K562 (cell line): ENCODE results near the gene OR13G1. TPM values are rescaled to one million over a fixed set of nuclear protein-coding genes. Genes with fewer than 3 reads are reported as not detected.

Source experiments
- ATAC-seq: fragments of 200-7000 bp; cut with Tn5 transposase; 3 replicates; pipeline ENCODE4 v1.9.1; 2020; ENCODE audit warnings: moderate library complexity
- Bru-seq: library from RNA; stranded (reverse); fragments of 400-500 nt; gene quantifications from one replicate; lab custom pipeline; 2021; lab: Mats Ljungman, UMichigan
- BruChase-seq, 2 experiments: library from RNA; stranded (reverse); fragments of 400-500 nt; gene quantifications; one replicate each; lab custom pipeline; 2021; lab: Mats Ljungman, UMichigan
- BruUV-seq: library from RNA; stranded (reverse); fragments of 400-500 nt; replicated peaks from 2 replicates; lab custom pipeline; 2021; lab: Mats Ljungman, UMichigan
- CTCF ChIA-PET: fragments of 300-600 bp; formaldehyde crosslinking; extraction: SDS; loops from one replicate; lab custom pipeline; 2021; ENCODE audit warnings: low intra/inter-chr PET ratio; lab: Yijun Ruan, JAX
- POLR2A ChIA-PET: fragments of 300-600, 350-650 bp; sonication (Branson Sonifier 250); formaldehyde crosslinking; extraction: SDS; loops from one replicate; lab custom pipeline; 2021; ENCODE audit warnings: antibody characterized with exemption, inconsistent platforms; lab: Yijun Ruan, JAX
- DNase-seq, 4 experiments: peaks; one replicate each; pipeline versions ENCODE4 v3.0.0 to v3.0.0-alpha.2; 2011 to 2018; ENCODE audit warnings: low spot score in 3 of 4, mixed read lengths in 3 of 4; ENCODE audit errors: extremely low read depth in 1 of 4
- FAIRE-seq: peaks from 2 replicates; lab custom pipeline; 2011; peaks lifted over from hg19 to GRCh38; lab: Jason Lieb, UNC
- H2AFZ ChIP-seq: 2 replicates; pipeline ENCODE4 v1.6.0; 2011; ENCODE audit warnings: low read depth, low read length, control low read depth, inconsistent platforms
- H3K27ac ChIP-seq: fragments of 200-600 bp; 3 replicates; pipeline ENCODE4 v1.8.0; 2011; ENCODE audit warnings: low read depth, mild to moderate bottlenecking, control low read depth, inconsistent platforms, low read length, moderate library complexity, mixed read lengths; ENCODE audit errors: extremely low read depth
- H3K27me3 ChIP-seq, 2 experiments: fragments of 300-600 bp in 1 of 2; 2 replicates in 1 of 2; 3 replicates in 1 of 2; pipeline versions ENCODE4 v1.6.0 to v1.8.0; 2011; ENCODE audit warnings: inconsistent platforms in 2 of 2, low read length in 2 of 2, mild to moderate bottlenecking in 1 of 2, mixed read lengths in 1 of 2, moderate library complexity in 1 of 2; ENCODE audit not compliant: control insufficient read depth in 2 of 2, insufficient read depth in 2 of 2
- H3K36me3 ChIP-seq: fragments of 300-600 bp; 3 replicates; pipeline ENCODE4 v1.8.0; 2011; ENCODE audit warnings: mild to moderate bottlenecking, low read length, inconsistent platforms; ENCODE audit not compliant: control insufficient read depth, insufficient read depth
- H3K4me1 ChIP-seq, 2 experiments: fragments of 200-600 bp in 1 of 2; replicated peaks in 1 of 2; 2 replicates in 1 of 2; 3 replicates in 1 of 2; pipeline versions ENCODE4 v1.5.1 to v1.8.0; 2011; ENCODE audit warnings: inconsistent platforms in 2 of 2, low read length in 2 of 2, mild to moderate bottlenecking in 1 of 2, mixed read lengths in 1 of 2, moderate library complexity in 1 of 2; ENCODE audit not compliant: control insufficient read depth in 2 of 2, insufficient read depth in 2 of 2
- H3K4me2 ChIP-seq: 2 replicates; pipeline ENCODE4 v1.6.1; 2011; ENCODE audit warnings: low read length, control low read depth, inconsistent platforms, mixed read lengths; ENCODE audit not compliant: insufficient read depth
- H3K4me3 ChIP-seq: fragments of 200-600 bp; sonication (generic), shearing (Covaris generic); 2 replicates; pipeline ENCODE4 v1.5.1; 2016; ENCODE audit warnings: control low read depth, inconsistent platforms
- H3K79me2 ChIP-seq: fragments of 200-600 bp; 3 replicates; pipeline ENCODE4 v1.8.0; 2011; ENCODE audit warnings: low read length, inconsistent platforms; ENCODE audit not compliant: control insufficient read depth, insufficient read depth
- H3K9ac ChIP-seq, 2 experiments: 2 replicates each; pipeline versions ENCODE4 v1.6.0 to v1.6.1; 2011; ENCODE audit warnings: low read depth in 2 of 2, low read length in 2 of 2, control low read depth in 1 of 2, inconsistent platforms in 1 of 2, mild to moderate bottlenecking in 1 of 2, mixed read lengths in 1 of 2; ENCODE audit not compliant: insufficient read depth in 1 of 2
- H3K9me1 ChIP-seq: one replicate; pipeline ENCODE4 v1.6.0; 2011; ENCODE audit warnings: inconsistent platforms, mild to moderate bottlenecking, low read length, moderate library complexity; ENCODE audit not compliant: control insufficient read depth, insufficient read depth
- H3K9me3 ChIP-seq: replicated peaks from 2 replicates; pipeline ENCODE4 v1.5.1; 2011; ENCODE audit warnings: low read depth, low read length, inconsistent platforms; ENCODE audit not compliant: control insufficient read depth, insufficient read depth
- H4K20me1 ChIP-seq: replicated peaks from 2 replicates; pipeline ENCODE4 v1.6.1; 2011; ENCODE audit warnings: low read length, inconsistent platforms, mixed read lengths; ENCODE audit not compliant: control insufficient read depth, insufficient read depth
- BRF1 ChIP-seq: IDR thresholded peaks from 3 replicates; pipeline ENCODE4 v1.6.1; 2011; ENCODE audit warnings: borderline replicate concordance, mild to moderate bottlenecking; ENCODE audit not compliant: insufficient read length; ENCODE audit errors: extremely low read depth
- FOXA1 ChIP-seq: fragments of 450-650 bp; IDR thresholded peaks from 2 replicates; pipeline ENCODE4 v1.6.1; 2016; ENCODE audit warnings: mild to moderate bottlenecking, borderline replicate concordance
- HDAC1 ChIP-seq, 2 experiments: fragments of 450-650 bp; IDR thresholded peaks; 2 replicates each; pipeline ENCODE4 v1.6.1; 2016 to 2017; ENCODE audit warnings: inconsistent platforms in 1 of 2, mild to moderate bottlenecking in 1 of 2, moderate library complexity in 1 of 2
- HNRNPL ChIP-seq: fragments of 200-400 bp; formaldehyde crosslinking; IDR thresholded peaks from 2 replicates; pipeline ENCODE4 v1.6.1; 2017; ENCODE audit warnings: low read depth, mild to moderate bottlenecking, low read length
- MAFF ChIP-seq: IDR thresholded peaks from 2 replicates; pipeline ENCODE4 v1.6.1; 2012; ENCODE audit warnings: low read length, improper control_type of control experiment
- NR2C2 ChIP-seq, 2 experiments: fragments of 200-800 bp in 1 of 2; sonication (Bioruptor generic) in 1 of 2; sonication (generic) in 1 of 2; formaldehyde crosslinking in 1 of 2; IDR thresholded peaks; 2 replicates each; pipeline versions ENCODE4 v1.6.1 to v1.8.0; 2016 to 2022; ENCODE audit warnings: mild to moderate bottlenecking in 1 of 2, missing compliant biosample characterization in 1 of 2, missing genetic modification characterization in 1 of 2, missing genetic modification reagents in 1 of 2
- NRF1 ChIP-seq, 2 experiments: fragments of 450-650 bp; IDR thresholded peaks in 1 of 2; conservative IDR thresholded peaks in 1 of 2; 2 replicates each; pipeline ENCODE4 v1.6.1; 2014; ENCODE audit warnings: mild to moderate bottlenecking in 2 of 2
- POLR2B ChIP-seq: fragments of 450-650 bp; IDR thresholded peaks from 2 replicates; pipeline ENCODE4 v1.6.1; 2018; ENCODE audit warnings: low read depth; ENCODE audit not compliant: partially characterized antibody
- RCOR1 ChIP-seq, 2 experiments: IDR thresholded peaks; 2 replicates each; pipeline ENCODE4 v1.6.1; 2012; ENCODE audit warnings: low read depth in 2 of 2, low read length in 2 of 2, borderline replicate concordance in 1 of 2, improper control_type of control experiment in 1 of 2
- SIX5 ChIP-seq, 2 experiments: IDR thresholded peaks; 2 replicates each; pipeline ENCODE4 v1.6.1; 2011; ENCODE audit warnings: low read length in 2 of 2, borderline replicate concordance in 1 of 2, low read depth in 1 of 2, mild to moderate bottlenecking in 1 of 2, moderate library complexity in 1 of 2; ENCODE audit not compliant: insufficient read depth in 1 of 2
- SMARCA5 ChIP-seq: fragments of 450-650 bp; IDR thresholded peaks from 2 replicates; pipeline ENCODE4 v1.6.1; 2016
- SREBF1 ChIP-seq: fragments of 150-350 bp; IDR thresholded peaks from 2 replicates; pipeline ENCODE4 v1.6.1; 2014; ENCODE audit warnings: antibody characterized with exemption, low read depth, low read length, borderline replicate concordance
- TEAD2 ChIP-seq: fragments of 450-650 bp; IDR thresholded peaks from 2 replicates; pipeline ENCODE4 v1.6.1; 2016; ENCODE audit warnings: missing genetic modification characterization, control low read depth, missing compliant biosample characterization
- ZFP1 ChIP-seq: fragments of 450-650 bp; formaldehyde crosslinking; IDR thresholded peaks from 2 replicates; pipeline ENCODE4 v1.4.0; 2020; ENCODE audit warnings: mild to moderate bottlenecking, mixed read lengths
- ZFP36 ChIP-seq: fragments of 150-350 bp; IDR thresholded peaks from 2 replicates; pipeline ENCODE4 v1.6.1; 2018; ENCODE audit warnings: low read length, low read depth; ENCODE audit not compliant: partially characterized antibody
- ZNF232 ChIP-seq: sonication (generic); formaldehyde crosslinking; IDR thresholded peaks from 2 replicates; pipeline ENCODE4 v1.8.0; 2022; ENCODE audit warnings: mild to moderate bottlenecking, missing genetic modification reagents
- WGBS: fragments of 100-300 bp; shearing (Covaris generic); methylation state at CpG from one replicate; pipeline ENCODE4 v1.1.6; 2016; ENCODE audit warnings: low coverage, mixed read lengths; ENCODE audit not compliant: insufficient coverage; ENCODE audit errors: missing lambda C conversion rate; 5-methylcytosine and 5-hydroxymethylcytosine counted together
- in situ Hi-C: fragments of 300-500 bp; cut with MboI; formaldehyde crosslinking; loops from 4 replicates; pipeline ENCODE4 v1.15.0; 2018; ENCODE audit warnings: inconsistent platforms, mixed read lengths
- intact Hi-C: fragments of 100-400 bp; cut with micrococcal nuclease; formaldehyde crosslinking; loops from 2 replicates; pipeline ENCODE4 v1.14.2; 2022
- long read RNA-seq, 3 experiments: library from polyadenylated mRNA in 2 of 3; library from RNA in 1 of 3; unstranded in 2 of 3; stranded (forward) in 1 of 3; transcript quantifications; one replicate each; pipeline ENCODE4 v2.0.0, GENCODE V29; 2019 to 2022
- polyA minus RNA-seq, 3 experiments: library from RNA; depleted of rRNA, polyadenylated mRNA; stranded (reverse); fragments of >200 nt; gene quantifications; 2 replicates each; pipeline ENCODE4 v1.2.3, GENCODE V29; 2011
- polyA plus RNA-seq, 8 experiments: library from polyadenylated mRNA; depleted of rRNA in 4 of 8; stranded (reverse) in 5 of 8; unstranded in 3 of 8; fragments of >200 nt; fragmentation: Nextera tagmentation in 2 of 8; fragmentation: Illumina TruSeq in 1 of 8; extraction: Ambion mirVana in 2 of 8; extraction: Trizol in 1 of 8; gene quantifications; 2 replicates each; pipeline versions ENCODE4 v1.2.1 to v1.2.3, GENCODE V29; 2011 to 2014; ENCODE audit warnings: inconsistent platforms in 1 of 8, missing spikeins in 1 of 8
- total RNA-seq, 7 experiments: library from RNA; depleted of rRNA in 6 of 7; stranded (reverse); fragments of >200 nt in 6 of 7; fragmentation: Illumina TruSeq in 2 of 7; extraction: Trizol in 2 of 7; gene quantifications; 2 replicates each; pipeline versions ENCODE4 v1.2.1 to v1.2.3, GENCODE V29; 2011 to 2021; ENCODE audit warnings: low replicate concordance in 1 of 7

Gene OR13G1
- total RNA-seq (2011; cell fraction: chromatin; rRNA removed; ENCODE audit: low replicate concordance), result not detected in 2 replicates
- not detected in 2 replicates for total RNA-seq (2011; cell fraction: nucleolus; rRNA removed)
- not detected in 2 replicates for total RNA-seq (2011; cell fraction: nucleoplasm; rRNA removed)
- total RNA-seq (2014; rRNA removed) (not detected in 2 replicates), total RNA-seq (2014; rRNA removed; fragmentation: Illumina TruSeq; extraction: Trizol) (not detected in 2 replicates), total RNA-seq (2015; rRNA removed; fragmentation: Illumina TruSeq; extraction: Trizol) (not detected in 2 replicates), total RNA-seq (2021) (not detected in 2 replicates), polyA plus RNA-seq (2011; rRNA removed) (not detected in 2 replicates), polyA plus RNA-seq (2014; fragmentation: Illumina TruSeq; extraction: Trizol) (not detected in 2 replicates), polyA plus RNA-seq (2014; fragmentation: Nextera tagmentation; extraction: Ambion mirVana) (not detected), polyA plus RNA-seq (2014; rRNA removed) (not detected in 2 replicates), polyA minus RNA-seq (2011; rRNA and poly(A)+ RNA removed) (not detected in 2 replicates), Bru-seq, nascent RNA (not detected), BruChase-seq, experiment 1, labeled RNA remaining after a 2-hour chase (not detected), BruChase-seq, experiment 2, labeled RNA remaining after a 6-hour chase (not detected)
- polyA plus RNA-seq (2011; cell fraction: cytosol; rRNA removed), result not detected in 2 replicates
- not detected in 2 replicates for polyA plus RNA-seq (2011; cell fraction: nucleus; rRNA removed)
- polyA plus RNA-seq (2012), result not detected in 2 replicates
- polyA minus RNA-seq (2011; cell fraction: cytosol; rRNA and poly(A)+ RNA removed), result not detected in 2 replicates
- not detected in 2 replicates for polyA minus RNA-seq (2011; cell fraction: nucleus; rRNA and poly(A)+ RNA removed)
- long read RNA-seq, experiment 1, result 0 reads
- long read RNA-seq, experiment 2, result 0 reads
- long read RNA-seq, experiment 3, result 0 reads

DNA sequence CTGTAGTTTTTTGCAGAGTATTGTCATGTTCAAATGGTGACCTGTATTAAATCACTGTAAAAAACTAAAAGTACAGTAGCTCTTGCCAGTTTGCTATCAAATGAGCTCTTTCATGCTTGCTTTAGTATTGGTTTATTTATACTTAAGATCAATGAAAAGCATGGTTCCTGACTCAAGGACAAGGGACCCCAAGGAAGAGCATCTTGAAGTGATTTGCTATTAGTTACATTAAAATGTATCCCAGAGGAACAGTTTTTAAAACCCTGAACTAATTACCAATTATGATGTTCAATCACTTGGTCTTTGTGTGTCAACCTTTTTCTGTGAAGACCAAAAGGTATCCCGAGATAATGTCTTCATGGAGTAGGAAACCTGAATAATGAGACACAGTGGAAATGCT lies at the start of gene OR13G1:
Gene OR13G1 (minus strand): TSS at position 101 of the 400 bp plus-strand sequence. CDS start 6,698 bp downstream, outside the sequence.
- ATAC-seq (no peak), FAIRE-seq (no peak), DNase-seq (no peak)
- Histone ChIP-seq H2AFZ (no peak within 1 kb of the TSS), H3K4me3 (no peak within 1 kb of the TSS), H4K20me1 (no peaks in the 10 kb centered on the region), H3K4me1 (no peaks in the 10 kb centered on the region), H3K79me2 (no peaks in the 10 kb centered on the region), H3K4me2 (no peak within 1 kb of the TSS), H3K27me3 (no peaks in the 10 kb centered on the region), H3K36me3 (no peaks in the 10 kb centered on the region), H3K27ac (no peak within 1 kb of the TSS), H3K9me3 (no peaks in the 10 kb centered on the region), H3K9ac (no peak within 1 kb of the TSS), H3K9me1 (no peaks in the 10 kb centered on the region)
- BruUV-seq, result no TSS peak
- WGBS, result 0% methylated on average over 1 of the region's 1 CpG
- CTCF ChIA-PET, result interaction anchor here (0.5 kb wide), 1 partner anchor 1053 kb away, joined by 3 read pairs; no protein-coding TSS in a partner anchor
- TF ChIP-seq SMARCA5 (no peak), ZFP36 (no peak), TEAD2 (tag) (no peak), NRF1 (conservative IDR thresholded peaks at IDR 0.05 in 1 of 2, IDR thresholded peaks at IDR 0.05 in 1 of 2) (no peak), FOXA1 (no peak), SREBF1 (no peak), ZFP1 (no peak), ZNF232 (no peak), HDAC1 (IDR thresholded peaks at IDR 0.05) (no peak), HNRNPL (no peak), POLR2B (no peak), NR2C2 (CRISPR knock-in tag; IDR thresholded peaks at IDR 0.05) (no peak), NR2C2 (tag; IDR thresholded peaks at IDR 0.05) (no peak), RCOR1 (IDR thresholded peaks at IDR 0.05; ENCODE audit: borderline replicate concordance in 1 of 2, low read depth in 2 of 2, low read length in 2 of 2) (no peak), SIX5 (IDR thresholded peaks at IDR 0.05; ENCODE audit: borderline replicate concordance in 1 of 2, insufficient read depth in 1 of 2, low read depth in 1 of 2, low read length in 2 of 2) (no peak), BRF1 (no peak), MAFF (no peak)
- intact Hi-C loops (loop anchor here (5.0 kb wide), 1 partner anchor 258 kb away; no protein-coding TSS in a partner anchor), in situ Hi-C loops (no loop called here)
- POLR2A ChIA-PET, result no interaction called here
